KMS-11 (cell line): ENCODE measurements around the gene CACNG5.

Source experiments
- H2AFZ ChIP-seq: fragments of 200-600 bp; sonication (generic); 2 replicates; pipeline ENCODE4 v1.6.1; 2016; ENCODE audit warnings: antibody characterized with exemption, mixed run types, low read depth
- H3K27ac ChIP-seq: fragments of 200-600 bp; sonication (generic); 2 replicates; pipeline ENCODE4 v1.6.1; 2016; ENCODE audit warnings: mild to moderate bottlenecking, mixed run types
- H3K27me3 ChIP-seq: fragments of 200-600 bp; sonication (generic); 2 replicates; pipeline ENCODE4 v1.6.1; 2017; ENCODE audit warnings: mild to moderate bottlenecking, low read depth, mixed run types, moderate library complexity; ENCODE audit not compliant: insufficient read depth
- H3K36me3 ChIP-seq: fragments of 200-600 bp; sonication (generic); 2 replicates; pipeline ENCODE4 v1.6.1; 2017; ENCODE audit warnings: mild to moderate bottlenecking, mixed run types; ENCODE audit not compliant: insufficient read depth
- H3K4me1 ChIP-seq: fragments of 200-600 bp; sonication (generic); 2 replicates; pipeline ENCODE4 v1.6.1; 2016; ENCODE audit warnings: mild to moderate bottlenecking, low read depth, mixed run types; ENCODE audit not compliant: poor library complexity, severe bottlenecking
- H3K4me2 ChIP-seq: fragments of 200-600 bp; sonication (generic); 2 replicates; pipeline ENCODE4 v1.7.0; 2016; ENCODE audit warnings: mild to moderate bottlenecking, mixed run types
- H3K4me3 ChIP-seq: fragments of 200-600 bp; sonication (generic); IDR thresholded peaks from 2 replicates; pipeline ENCODE4 v1.6.1; 2017; ENCODE audit warnings: low read depth, low read length, mixed read lengths; ENCODE audit not compliant: insufficient read depth
- H3K79me2 ChIP-seq: fragments of 200-600 bp; sonication (generic); 2 replicates; pipeline ENCODE4 v1.6.1; 2016; ENCODE audit warnings: low read depth, mixed run types; ENCODE audit not compliant: insufficient read depth
- H3K9ac ChIP-seq: fragments of 200-600 bp; sonication (generic); 2 replicates; pipeline ENCODE4 v1.6.1; 2016; ENCODE audit warnings: mild to moderate bottlenecking, mixed run types
- H4K20me1 ChIP-seq: fragments of 200-600 bp; sonication (generic); 2 replicates; pipeline ENCODE4 v1.6.1; 2016; ENCODE audit warnings: mild to moderate bottlenecking, mixed run types; ENCODE audit not compliant: insufficient read depth
- TF ChIP-seq, protein P1 (sequence below): fragments of 200-600 bp; sonication (generic); conservative IDR thresholded peaks from 2 replicates; pipeline ENCODE4 v1.6.1; 2017; ENCODE audit warnings: low read depth, mild to moderate bottlenecking, antibody characterized with exemption, low read length, moderate library complexity, mixed read lengths

Gene CACNG5

DNA sequence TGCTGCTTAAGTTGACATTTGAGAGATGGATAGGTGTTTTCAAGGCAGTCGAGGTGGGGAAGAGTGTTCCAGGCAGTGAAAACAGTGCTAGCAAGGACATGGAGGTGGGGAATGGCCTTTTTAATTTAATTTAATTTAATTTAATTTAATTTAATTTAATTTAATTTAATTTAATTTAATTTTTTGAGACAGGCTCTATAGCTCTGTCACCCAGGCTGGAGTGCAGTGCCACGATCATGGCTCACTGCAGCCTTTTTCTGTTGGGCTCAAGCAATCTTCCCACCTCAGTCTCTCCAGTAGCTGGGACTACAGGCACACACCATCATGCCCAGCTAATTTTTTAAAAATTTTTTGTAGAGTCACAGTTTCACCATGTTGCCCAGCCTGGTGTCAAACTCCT lies 97.4 kb downstream of the CACNG5 start:
- Histone ChIP-seq H3K4me2 (no peak overlapping the region), H3K79me2 (no peaks in the 10 kb centered on the region), H3K36me3 (no peaks in the 10 kb centered on the region), H3K27me3 (no peaks in the 10 kb centered on the region), H3K9ac (no peak overlapping the region), H3K27ac (no peak overlapping the region), H3K4me3 (no peak overlapping the region), H4K20me1 (no peaks in the 10 kb centered on the region), H3K4me1 (no peaks in the 10 kb centered on the region), H2AFZ (no peak overlapping the region)
- TF ChIP-seq, protein P1, sequence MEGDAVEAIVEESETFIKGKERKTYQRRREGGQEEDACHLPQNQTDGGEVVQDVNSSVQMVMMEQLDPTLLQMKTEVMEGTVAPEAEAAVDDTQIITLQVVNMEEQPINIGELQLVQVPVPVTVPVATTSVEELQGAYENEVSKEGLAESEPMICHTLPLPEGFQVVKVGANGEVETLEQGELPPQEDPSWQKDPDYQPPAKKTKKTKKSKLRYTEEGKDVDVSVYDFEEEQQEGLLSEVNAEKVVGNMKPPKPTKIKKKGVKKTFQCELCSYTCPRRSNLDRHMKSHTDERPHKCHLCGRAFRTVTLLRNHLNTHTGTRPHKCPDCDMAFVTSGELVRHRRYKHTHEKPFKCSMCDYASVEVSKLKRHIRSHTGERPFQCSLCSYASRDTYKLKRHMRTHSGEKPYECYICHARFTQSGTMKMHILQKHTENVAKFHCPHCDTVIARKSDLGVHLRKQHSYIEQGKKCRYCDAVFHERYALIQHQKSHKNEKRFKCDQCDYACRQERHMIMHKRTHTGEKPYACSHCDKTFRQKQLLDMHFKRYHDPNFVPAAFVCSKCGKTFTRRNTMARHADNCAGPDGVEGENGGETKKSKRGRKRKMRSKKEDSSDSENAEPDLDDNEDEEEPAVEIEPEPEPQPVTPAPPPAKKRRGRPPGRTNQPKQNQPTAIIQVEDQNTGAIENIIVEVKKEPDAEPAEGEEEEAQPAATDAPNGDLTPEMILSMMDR: no peak

DNA sequence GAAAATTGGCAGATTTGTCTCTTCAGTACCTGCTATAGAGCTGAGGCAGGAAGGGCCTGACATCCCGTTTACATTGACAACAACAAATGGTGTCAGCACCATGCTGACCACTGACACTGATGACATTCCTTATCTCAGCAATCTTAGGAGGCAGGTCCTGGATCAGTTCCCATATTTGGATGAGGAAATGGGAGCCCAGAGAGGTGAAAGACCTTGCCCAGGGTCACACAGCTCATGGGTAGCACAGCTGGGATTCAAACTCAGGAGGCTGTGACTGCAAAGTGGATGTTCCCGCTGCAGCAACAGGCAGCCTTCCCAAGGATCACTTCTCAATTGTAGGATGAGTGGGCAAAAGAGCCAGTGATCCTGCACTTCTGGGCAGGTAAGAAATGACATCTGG lies 99.1 kb downstream of the CACNG5 start:
- Histone ChIP-seq H3K27ac (no peak overlapping the region), H2AFZ (no peak overlapping the region), H4K20me1 (no peaks in the 10 kb centered on the region), H3K79me2 (no peaks in the 10 kb centered on the region), H3K4me1 (no peaks in the 10 kb centered on the region), H3K4me3 (no peak overlapping the region), H3K4me2 (no peak overlapping the region), H3K36me3 (no peaks in the 10 kb centered on the region), H3K27me3 (no peaks in the 10 kb centered on the region), H3K9ac (no peak overlapping the region)
- TF ChIP-seq, protein P1: no peak
